Measurements from ENCODE around the gene ACSL1. TPM values are rescaled to one million over a fixed set of nuclear protein-coding genes. Genes with fewer than 3 reads are reported as not detected.

ACSL1 gene
- total RNA-seq, result 38.6 and 161 TPM in 2 replicates

DNA sequence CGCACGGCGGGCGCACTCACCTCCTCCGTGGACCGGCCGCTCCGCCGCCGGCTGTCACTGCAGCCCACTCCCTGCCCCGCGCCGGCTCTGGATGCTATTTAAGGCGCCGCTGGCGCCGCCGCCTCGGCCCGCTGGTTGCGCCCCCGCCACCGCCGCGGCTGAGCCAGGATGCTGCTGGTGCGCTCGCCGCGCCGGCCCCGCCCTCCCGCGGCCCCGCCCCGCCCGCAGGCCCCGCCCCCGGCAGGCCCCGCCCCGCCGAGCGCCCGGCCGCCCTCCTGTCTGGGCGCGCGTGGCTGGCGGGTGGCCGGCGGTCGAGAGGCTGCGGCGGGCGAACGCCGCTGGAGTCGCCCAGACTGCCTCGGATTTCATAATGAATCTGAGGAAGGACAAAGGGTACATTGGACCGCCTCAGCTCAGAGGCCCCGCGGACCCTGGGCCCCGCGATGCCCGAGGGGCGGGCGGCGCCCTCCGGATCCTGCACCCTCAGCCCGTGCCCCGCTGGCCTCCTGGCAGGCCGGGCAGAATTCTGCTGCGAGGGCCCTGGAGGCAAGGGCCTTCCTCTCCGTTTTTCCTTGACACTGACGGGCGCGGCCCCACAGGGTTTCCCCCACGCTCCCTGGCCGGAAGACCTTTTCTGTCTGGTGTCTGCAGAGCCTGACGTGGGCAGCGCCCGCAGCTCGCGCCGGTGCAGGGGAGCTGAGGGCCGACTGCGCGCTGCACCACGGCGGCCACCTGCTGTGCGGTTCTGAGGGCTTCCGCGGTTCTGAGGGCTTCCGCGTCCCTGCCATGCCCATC, at the start of gene ACSL1:
Gene ACSL1, minus strand, starts transcription at position 73 of the 795 bp plus-strand sequence. CDS start 22,454 bp downstream, outside the sequence.

DNA sequence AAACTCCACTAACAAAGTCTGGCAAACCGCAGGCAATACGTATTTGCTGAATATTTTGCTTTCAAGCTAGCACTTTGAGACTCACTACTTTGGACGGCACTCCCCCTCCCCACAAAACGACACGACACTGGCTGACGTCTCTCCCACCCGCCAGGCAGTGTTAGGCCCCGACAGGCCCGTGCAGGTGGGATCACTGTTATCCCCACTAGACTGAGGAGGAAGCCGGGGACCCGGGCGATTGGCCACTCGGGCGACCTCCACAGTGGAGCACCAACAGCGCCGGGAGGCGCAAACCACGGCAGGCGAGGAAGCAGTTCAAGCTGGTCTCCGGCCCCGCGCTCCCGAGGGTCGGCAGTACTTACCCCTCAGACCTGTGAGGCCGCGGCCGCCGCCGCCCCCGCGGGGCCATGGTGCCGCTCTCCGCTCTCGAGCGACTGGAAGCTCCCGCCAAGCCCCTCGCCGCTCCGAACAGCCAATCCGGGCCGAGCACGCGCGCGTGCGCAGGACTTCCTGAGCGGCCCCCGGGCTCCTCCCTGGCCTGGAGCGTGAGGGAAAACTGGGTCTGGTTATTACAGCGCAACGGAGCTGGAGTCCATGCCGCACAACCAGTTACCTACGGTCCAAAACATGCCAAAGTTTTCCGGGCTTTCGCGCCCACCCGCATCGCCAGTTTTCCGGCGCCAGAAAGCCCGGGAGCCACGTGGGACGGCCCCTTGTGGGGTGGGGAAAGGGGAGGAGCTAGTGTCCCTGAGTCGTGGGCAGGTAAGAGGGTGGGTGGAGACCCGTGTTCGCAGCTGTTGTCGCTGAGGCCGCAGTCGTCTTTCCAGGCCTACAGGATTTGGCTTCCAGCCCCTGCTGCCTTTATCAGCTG, 91.9 kb downstream of the ACSL1 start, which contains the start of gene CENPU:
Gene CENPU, minus strand, starts transcription at position 443 of the 871 bp plus-strand sequence. Its CDS starts 34 bp downstream, at position 409.

Other genes starting within 250 kb of the ACSL1 start
- gene CASP3, start 176.5 kb downstream of the ACSL1 start, total RNA-seq, result 34.6 and 35.2 TPM in 2 replicates
- gene PRIMPOL, start 176.2 kb downstream of the ACSL1 start, total RNA-seq, result 10.3 and 13.1 TPM in 2 replicates
- 1.0 and 5.3 TPM in 2 replicates for gene CENPU, start 91.9 kb downstream of the ACSL1 start, total RNA-seq
- gene HELT, start 192.5 kb upstream of the ACSL1 start, total RNA-seq, result not detected in 2 replicates

All from nasal cavity respiratory epithelium epithelial cell of viscerocranial mucosa (primary cell).